ENCODE data around the gene DCDC2C.

Gene DCDC2C

DNA sequence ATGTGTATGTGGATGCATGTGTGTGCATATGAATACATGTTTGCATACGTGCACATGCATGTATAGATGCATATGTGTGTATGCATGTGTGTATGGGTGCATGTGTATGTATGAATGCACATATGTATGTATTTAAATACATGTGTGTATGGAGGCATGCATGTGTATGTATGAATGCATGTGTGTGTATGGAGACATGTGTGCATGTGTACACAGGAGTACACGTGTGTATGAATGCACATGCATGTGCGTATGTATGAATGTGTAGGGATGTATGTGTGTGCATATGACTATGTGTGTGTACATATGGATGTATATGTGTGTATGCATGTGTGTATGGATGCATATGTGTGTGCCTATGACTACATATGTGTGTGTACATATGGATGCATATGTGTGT is 51.9 kb downstream of the DCDC2C start:
- TF ChIP-seq, protein P1, sequence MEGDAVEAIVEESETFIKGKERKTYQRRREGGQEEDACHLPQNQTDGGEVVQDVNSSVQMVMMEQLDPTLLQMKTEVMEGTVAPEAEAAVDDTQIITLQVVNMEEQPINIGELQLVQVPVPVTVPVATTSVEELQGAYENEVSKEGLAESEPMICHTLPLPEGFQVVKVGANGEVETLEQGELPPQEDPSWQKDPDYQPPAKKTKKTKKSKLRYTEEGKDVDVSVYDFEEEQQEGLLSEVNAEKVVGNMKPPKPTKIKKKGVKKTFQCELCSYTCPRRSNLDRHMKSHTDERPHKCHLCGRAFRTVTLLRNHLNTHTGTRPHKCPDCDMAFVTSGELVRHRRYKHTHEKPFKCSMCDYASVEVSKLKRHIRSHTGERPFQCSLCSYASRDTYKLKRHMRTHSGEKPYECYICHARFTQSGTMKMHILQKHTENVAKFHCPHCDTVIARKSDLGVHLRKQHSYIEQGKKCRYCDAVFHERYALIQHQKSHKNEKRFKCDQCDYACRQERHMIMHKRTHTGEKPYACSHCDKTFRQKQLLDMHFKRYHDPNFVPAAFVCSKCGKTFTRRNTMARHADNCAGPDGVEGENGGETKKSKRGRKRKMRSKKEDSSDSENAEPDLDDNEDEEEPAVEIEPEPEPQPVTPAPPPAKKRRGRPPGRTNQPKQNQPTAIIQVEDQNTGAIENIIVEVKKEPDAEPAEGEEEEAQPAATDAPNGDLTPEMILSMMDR (IDR thresholded peaks at IDR 0.05; ENCODE audit: low read depth, low read length), result no peak
- TF ChIP-seq, protein P2, sequence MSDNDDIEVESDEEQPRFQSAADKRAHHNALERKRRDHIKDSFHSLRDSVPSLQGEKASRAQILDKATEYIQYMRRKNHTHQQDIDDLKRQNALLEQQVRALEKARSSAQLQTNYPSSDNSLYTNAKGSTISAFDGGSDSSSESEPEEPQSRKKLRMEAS (IDR thresholded peaks at IDR 0.05; ENCODE audit: low read depth, low read length), result no peak
- TF ChIP-seq MYC (IDR thresholded peaks at IDR 0.05; ENCODE audit: low read depth, low read length) (no peak), POLR2A (IDR thresholded peaks at IDR 0.05; ENCODE audit: extremely low read depth, insufficient read length) (no peak)
- DNase-seq (ENCODE audit: low read depth), result no peak
- H3K4me3 ChIP-seq (ENCODE audit: low read depth, low read length), result no peak overlapping the region

DNA sequence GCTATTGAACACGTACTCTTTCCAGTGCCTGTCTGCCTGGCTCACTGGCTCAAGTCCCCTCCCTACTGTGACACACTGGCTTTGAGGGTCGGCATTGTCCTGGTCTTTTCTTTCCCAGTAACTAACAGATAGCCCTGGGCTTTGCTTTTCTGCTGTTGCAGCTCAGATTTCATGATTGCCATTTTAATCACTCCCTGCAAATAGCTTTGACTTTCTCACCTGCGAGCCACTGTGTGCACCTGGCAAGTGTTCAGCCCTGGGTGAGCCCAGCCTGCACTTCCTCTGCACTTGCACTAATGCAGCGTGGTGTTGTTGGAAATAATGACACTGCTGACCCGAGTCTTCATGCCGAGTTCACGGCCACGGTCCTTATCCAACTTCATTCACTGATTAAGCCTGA is 52.9 kb downstream of the DCDC2C start:
- TF ChIP-seq, protein P1 (IDR thresholded peaks at IDR 0.05; ENCODE audit: low read depth, low read length), result no peak
- TF ChIP-seq, protein P2 (IDR thresholded peaks at IDR 0.05; ENCODE audit: low read depth, low read length), result no peak
- TF ChIP-seq POLR2A (IDR thresholded peaks at IDR 0.05; ENCODE audit: extremely low read depth, insufficient read length) (no peak), MYC (IDR thresholded peaks at IDR 0.05; ENCODE audit: low read depth, low read length) (no peak)
- no peak overlapping the region for H3K4me3 ChIP-seq (ENCODE audit: low read depth, low read length)
- no peak for DNase-seq (ENCODE audit: low read depth)

DNA sequence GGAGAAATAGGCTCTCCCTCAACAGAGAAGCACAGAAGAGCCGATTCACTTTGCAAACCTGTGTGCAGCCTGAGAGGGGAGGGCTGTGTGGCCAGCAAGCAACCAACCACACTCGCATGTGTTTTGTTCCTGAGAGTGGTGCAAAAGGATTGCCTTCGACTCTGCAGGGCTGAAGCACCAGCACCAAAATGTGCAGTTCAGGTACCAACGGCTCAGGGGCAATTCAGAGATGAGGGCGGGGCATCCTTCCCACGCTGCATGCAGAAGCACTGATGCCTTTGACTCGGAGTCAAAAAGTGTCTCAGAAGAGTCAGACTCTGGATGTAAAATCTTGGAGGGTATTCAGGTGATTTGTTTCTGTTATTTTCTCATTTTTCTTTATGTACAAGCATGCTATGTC is 55.5 kb downstream of the DCDC2C start:
- DNase-seq (ENCODE audit: low read depth), result no peak
- TF ChIP-seq, protein P2 (IDR thresholded peaks at IDR 0.05; ENCODE audit: low read depth, low read length), result no peak
- TF ChIP-seq MYC (IDR thresholded peaks at IDR 0.05; ENCODE audit: low read depth, low read length) (no peak), POLR2A (IDR thresholded peaks at IDR 0.05; ENCODE audit: extremely low read depth, insufficient read length) (no peak)
- TF ChIP-seq, protein P1 (IDR thresholded peaks at IDR 0.05; ENCODE audit: low read depth, low read length), result no peak
- H3K4me3 ChIP-seq (ENCODE audit: low read depth, low read length), result no peak overlapping the region

DNA sequence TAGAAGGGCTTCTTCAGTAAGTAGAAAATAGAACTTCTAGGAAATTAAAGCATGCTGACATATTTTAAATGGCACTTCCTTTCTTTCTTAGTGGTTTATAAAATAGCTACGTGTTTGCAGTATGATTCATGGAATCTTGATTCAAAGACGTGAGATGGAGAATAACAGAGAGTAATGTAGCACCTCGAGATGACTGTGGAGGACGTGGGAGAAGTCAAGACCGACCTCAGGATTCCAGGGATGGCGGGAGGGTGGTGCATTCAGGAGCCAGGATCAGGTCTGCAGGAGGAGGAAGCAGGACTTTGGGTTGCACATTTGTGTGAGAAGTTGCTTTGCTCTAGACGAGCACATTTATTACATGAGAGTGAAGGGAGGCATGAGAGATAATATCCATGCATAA is 56.0 kb downstream of the DCDC2C start:
- DNase-seq (ENCODE audit: low read depth), result no peak
- TF ChIP-seq MYC (IDR thresholded peaks at IDR 0.05; ENCODE audit: low read depth, low read length) (no peak), POLR2A (IDR thresholded peaks at IDR 0.05; ENCODE audit: extremely low read depth, insufficient read length) (no peak)
- TF ChIP-seq, protein P1 (IDR thresholded peaks at IDR 0.05; ENCODE audit: low read depth, low read length), result no peak
- TF ChIP-seq, protein P2 (IDR thresholded peaks at IDR 0.05; ENCODE audit: low read depth, low read length), result no peak
- no peak overlapping the region for H3K4me3 ChIP-seq (ENCODE audit: low read depth, low read length)

DNA sequence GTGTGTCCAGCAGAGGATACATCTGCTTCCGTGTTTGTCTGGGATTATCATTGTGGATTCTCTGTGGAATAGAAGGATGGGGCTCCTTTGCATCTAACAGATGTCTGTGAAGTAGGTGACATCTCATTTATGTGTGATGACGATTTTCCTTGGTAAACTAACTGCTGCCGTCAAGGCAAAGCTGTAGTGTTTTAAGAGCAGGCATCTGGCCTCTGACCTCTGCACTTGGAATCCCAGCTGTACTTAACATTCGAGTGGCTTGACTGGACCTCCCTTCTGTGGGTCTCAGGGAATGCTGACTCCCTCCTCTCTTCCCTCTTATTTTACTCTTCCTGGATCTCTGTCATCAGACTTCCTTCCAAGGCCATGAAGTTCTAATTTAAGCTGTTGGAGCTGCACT is 56.4 kb downstream of the DCDC2C start:
- TF ChIP-seq, protein P2 (IDR thresholded peaks at IDR 0.05; ENCODE audit: low read depth, low read length), result no peak
- TF ChIP-seq, protein P1 (IDR thresholded peaks at IDR 0.05; ENCODE audit: low read depth, low read length), result no peak
- no peak for TF ChIP-seq MYC (IDR thresholded peaks at IDR 0.05; ENCODE audit: low read depth, low read length)
- no peak for TF ChIP-seq POLR2A (IDR thresholded peaks at IDR 0.05; ENCODE audit: extremely low read depth, insufficient read length)
- H3K4me3 ChIP-seq (ENCODE audit: low read depth, low read length), result no peak overlapping the region
- DNase-seq (ENCODE audit: low read depth), result no peak

DNA sequence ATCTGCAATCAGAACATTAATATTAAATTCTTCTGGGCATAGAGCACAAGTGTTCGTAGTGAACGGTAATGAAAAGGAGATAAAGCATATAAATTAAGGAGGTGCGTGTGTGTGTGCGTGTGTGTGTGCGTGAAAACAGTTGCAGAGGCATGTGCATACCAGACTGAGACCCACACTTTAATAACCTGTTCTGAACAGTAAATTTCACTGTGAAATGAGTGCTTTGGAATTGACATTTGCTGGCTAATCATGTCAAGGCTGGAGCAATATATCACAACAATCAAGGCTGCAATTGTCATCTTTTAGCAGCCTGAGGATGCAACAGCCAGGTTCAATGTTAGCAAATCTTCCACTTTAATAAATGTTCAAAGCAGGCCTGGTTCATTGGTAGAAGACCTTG is 57.9 kb downstream of the DCDC2C start:
- H3K4me3 ChIP-seq (ENCODE audit: low read depth, low read length), result no peak overlapping the region
- TF ChIP-seq POLR2A (IDR thresholded peaks at IDR 0.05; ENCODE audit: extremely low read depth, insufficient read length), result no peak
- TF ChIP-seq, protein P2 (IDR thresholded peaks at IDR 0.05; ENCODE audit: low read depth, low read length), result no peak
- TF ChIP-seq, protein P1 (IDR thresholded peaks at IDR 0.05; ENCODE audit: low read depth, low read length), result no peak
- TF ChIP-seq MYC (IDR thresholded peaks at IDR 0.05; ENCODE audit: low read depth, low read length), result no peak
- no peak for DNase-seq (ENCODE audit: low read depth)

All from NB4 (cell line).